ENCODE data around the gene DNER.
"Not testable (repeated sequence)": the region's sequence is repeated elsewhere in the genome, so short reads cannot be mapped to it uniquely, and the experiment has no call there.

DNER gene

GRCh38 chr2:229380101-229380625 lies 334.2 kb downstream of the DNER start:
- Histone ChIP-seq H4K20me1 (ENCODE audit: insufficient read depth) (no peaks in the 10 kb centered on the region), H3K4me2 (no peak overlapping the region), H3K36me3 (ENCODE audit: insufficient read depth) (no peaks in the 10 kb centered on the region), H3K4me3 (IDR thresholded peaks at IDR 0.05; ENCODE audit: insufficient read depth, low read depth, low read length) (no peak overlapping the region), H3K4me1 (ENCODE audit: low read depth, poor library complexity, severe bottlenecking) (no peaks in the 10 kb centered on the region), H3K9ac (no peak overlapping the region), H2AFZ (ENCODE audit: low read depth) (no peak overlapping the region), H3K27ac (no peak overlapping the region), H3K79me2 (ENCODE audit: insufficient read depth, low read depth) (no peaks in the 10 kb centered on the region), H3K27me3 (ENCODE audit: insufficient read depth, low read depth) (no peaks in the 10 kb centered on the region)
- TF ChIP-seq, protein P1, sequence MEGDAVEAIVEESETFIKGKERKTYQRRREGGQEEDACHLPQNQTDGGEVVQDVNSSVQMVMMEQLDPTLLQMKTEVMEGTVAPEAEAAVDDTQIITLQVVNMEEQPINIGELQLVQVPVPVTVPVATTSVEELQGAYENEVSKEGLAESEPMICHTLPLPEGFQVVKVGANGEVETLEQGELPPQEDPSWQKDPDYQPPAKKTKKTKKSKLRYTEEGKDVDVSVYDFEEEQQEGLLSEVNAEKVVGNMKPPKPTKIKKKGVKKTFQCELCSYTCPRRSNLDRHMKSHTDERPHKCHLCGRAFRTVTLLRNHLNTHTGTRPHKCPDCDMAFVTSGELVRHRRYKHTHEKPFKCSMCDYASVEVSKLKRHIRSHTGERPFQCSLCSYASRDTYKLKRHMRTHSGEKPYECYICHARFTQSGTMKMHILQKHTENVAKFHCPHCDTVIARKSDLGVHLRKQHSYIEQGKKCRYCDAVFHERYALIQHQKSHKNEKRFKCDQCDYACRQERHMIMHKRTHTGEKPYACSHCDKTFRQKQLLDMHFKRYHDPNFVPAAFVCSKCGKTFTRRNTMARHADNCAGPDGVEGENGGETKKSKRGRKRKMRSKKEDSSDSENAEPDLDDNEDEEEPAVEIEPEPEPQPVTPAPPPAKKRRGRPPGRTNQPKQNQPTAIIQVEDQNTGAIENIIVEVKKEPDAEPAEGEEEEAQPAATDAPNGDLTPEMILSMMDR (conservative IDR thresholded peaks at IDR 0.05; ENCODE audit: low read depth, low read length): no peak

GRCh38 chr2:229378386-229378785 lies 336.0 kb downstream of the DNER start:
- no peak overlapping the region for H3K9ac ChIP-seq
- H2AFZ ChIP-seq (ENCODE audit: low read depth): no peak overlapping the region
- no peak overlapping the region for H3K4me2 ChIP-seq
- no peaks in the 10 kb centered on the region for H3K4me1 ChIP-seq (ENCODE audit: low read depth, poor library complexity, severe bottlenecking)
- H3K79me2 ChIP-seq (ENCODE audit: insufficient read depth, low read depth): no peaks in the 10 kb centered on the region
- no peak overlapping the region for H3K4me3 ChIP-seq (IDR thresholded peaks at IDR 0.05; ENCODE audit: insufficient read depth, low read depth, low read length)
- TF ChIP-seq, protein P1 (conservative IDR thresholded peaks at IDR 0.05; ENCODE audit: low read depth, low read length): no peak
- no peaks in the 10 kb centered on the region for H3K27me3 ChIP-seq (ENCODE audit: insufficient read depth, low read depth)
- H3K36me3 ChIP-seq (ENCODE audit: insufficient read depth): no peaks in the 10 kb centered on the region
- no peak overlapping the region for H3K27ac ChIP-seq
- no peaks in the 10 kb centered on the region for H4K20me1 ChIP-seq (ENCODE audit: insufficient read depth)

DNA sequence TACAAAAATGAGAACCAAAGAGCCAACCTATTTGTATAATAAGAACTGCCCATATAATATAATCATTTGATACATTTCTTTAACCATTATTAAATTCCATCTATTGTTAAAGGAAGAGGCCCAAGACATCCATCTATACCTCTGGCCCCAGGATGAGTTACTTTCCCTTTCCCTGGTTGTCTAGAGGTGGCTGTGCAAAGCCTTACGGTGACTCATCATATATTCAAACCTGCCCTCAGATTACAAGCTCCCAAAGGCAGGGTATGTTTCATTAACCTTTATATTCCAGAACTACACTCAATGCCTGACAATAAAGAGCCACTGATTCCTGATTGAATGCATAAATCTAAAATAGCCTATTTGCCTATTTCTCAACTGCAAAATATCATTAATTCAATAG lies 337.5 kb downstream of the DNER start:
- H3K36me3 ChIP-seq (ENCODE audit: insufficient read depth): no peaks in the 10 kb centered on the region
- H3K27me3 ChIP-seq (ENCODE audit: insufficient read depth, low read depth): no peaks in the 10 kb centered on the region
- no peak overlapping the region for H3K27ac ChIP-seq
- no peak overlapping the region for H2AFZ ChIP-seq (ENCODE audit: low read depth)
- H3K4me2 ChIP-seq: no peak overlapping the region
- no peak overlapping the region for H3K9ac ChIP-seq
- H3K79me2 ChIP-seq (ENCODE audit: insufficient read depth, low read depth): no peaks in the 10 kb centered on the region
- TF ChIP-seq, protein P1 (conservative IDR thresholded peaks at IDR 0.05; ENCODE audit: low read depth, low read length): no peak
- H3K4me1 ChIP-seq (ENCODE audit: low read depth, poor library complexity, severe bottlenecking): no peaks in the 10 kb centered on the region
- no peaks in the 10 kb centered on the region for H4K20me1 ChIP-seq (ENCODE audit: insufficient read depth)
- no peak overlapping the region for H3K4me3 ChIP-seq (IDR thresholded peaks at IDR 0.05; ENCODE audit: insufficient read depth, low read depth, low read length)

- Histone ChIP-seq H3K4me1 (ENCODE audit: low read depth, poor library complexity, severe bottlenecking) (no peaks in the 10 kb centered on the region), H2AFZ (ENCODE audit: low read depth) (no peak overlapping the region), H3K36me3 (ENCODE audit: insufficient read depth) (no peaks in the 10 kb centered on the region), H3K79me2 (ENCODE audit: insufficient read depth, low read depth) (no peaks in the 10 kb centered on the region), H3K27me3 (ENCODE audit: insufficient read depth, low read depth) (no peaks in the 10 kb centered on the region), H3K27ac (no peak overlapping the region), H3K4me3 (IDR thresholded peaks at IDR 0.05; ENCODE audit: insufficient read depth, low read depth, low read length) (no peak overlapping the region), H4K20me1 (ENCODE audit: insufficient read depth) (no peaks in the 10 kb centered on the region), H3K9ac (no peak overlapping the region), H3K4me2 (no peak overlapping the region)
- TF ChIP-seq, protein P1 (conservative IDR thresholded peaks at IDR 0.05; ENCODE audit: low read depth, low read length): no peak
Observed at GRCh38 chr2:229375251-229375650, 339.1 kb downstream of the DNER start.

DNA sequence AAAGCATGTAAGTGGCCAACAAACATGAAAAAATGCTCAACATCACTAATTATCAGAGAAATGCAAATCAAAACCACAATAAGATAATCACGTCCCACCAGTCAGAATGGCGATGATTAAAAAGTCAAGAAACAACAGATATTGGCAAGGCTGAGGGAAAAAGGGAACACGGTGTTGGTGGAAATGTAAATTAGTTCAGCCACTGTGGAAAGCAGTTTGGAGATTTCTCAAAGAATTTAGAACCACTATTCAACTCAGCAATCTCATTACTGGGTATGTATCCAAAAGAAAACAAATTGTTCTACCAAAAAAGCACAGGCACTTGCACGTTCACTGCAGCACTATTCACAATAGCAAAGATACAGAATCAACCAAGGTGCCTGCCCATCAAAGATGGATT lies 341.0 kb downstream of the DNER start:
- not testable (repeated sequence) for H3K27ac ChIP-seq; H2AFZ ChIP-seq (ENCODE audit: low read depth); H3K4me1 ChIP-seq (ENCODE audit: low read depth, poor library complexity, severe bottlenecking); H3K9ac ChIP-seq; H3K79me2 ChIP-seq (ENCODE audit: insufficient read depth, low read depth); H3K4me2 ChIP-seq; H3K27me3 ChIP-seq (ENCODE audit: insufficient read depth, low read depth); H4K20me1 ChIP-seq (ENCODE audit: insufficient read depth); H3K36me3 ChIP-seq (ENCODE audit: insufficient read depth); H3K4me3 ChIP-seq (IDR thresholded peaks at IDR 0.05; ENCODE audit: insufficient read depth, low read depth, low read length)
